Measurements from ENCODE around the gene EREG.

DNA sequence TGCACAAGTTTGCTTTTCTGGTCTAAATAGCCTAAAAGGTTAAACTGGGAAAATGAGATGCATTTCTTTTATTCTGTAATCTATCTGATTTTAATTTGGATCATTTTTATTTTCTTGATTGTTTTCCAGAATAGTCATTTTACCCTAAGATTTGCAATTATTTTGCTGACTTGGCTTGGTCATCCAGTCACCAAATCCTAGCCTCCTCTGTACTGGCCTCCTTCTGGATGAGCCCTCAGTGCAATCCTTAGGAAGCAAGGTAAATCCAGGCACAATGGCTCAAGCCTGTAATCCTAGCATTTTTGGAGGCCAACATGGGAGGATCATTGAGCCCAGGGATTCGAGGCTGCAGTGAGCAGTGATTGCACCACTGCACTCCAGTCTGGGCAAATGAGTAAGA lies 9.2 kb downstream of the EREG start:
- TF ChIP-seq, protein P1, sequence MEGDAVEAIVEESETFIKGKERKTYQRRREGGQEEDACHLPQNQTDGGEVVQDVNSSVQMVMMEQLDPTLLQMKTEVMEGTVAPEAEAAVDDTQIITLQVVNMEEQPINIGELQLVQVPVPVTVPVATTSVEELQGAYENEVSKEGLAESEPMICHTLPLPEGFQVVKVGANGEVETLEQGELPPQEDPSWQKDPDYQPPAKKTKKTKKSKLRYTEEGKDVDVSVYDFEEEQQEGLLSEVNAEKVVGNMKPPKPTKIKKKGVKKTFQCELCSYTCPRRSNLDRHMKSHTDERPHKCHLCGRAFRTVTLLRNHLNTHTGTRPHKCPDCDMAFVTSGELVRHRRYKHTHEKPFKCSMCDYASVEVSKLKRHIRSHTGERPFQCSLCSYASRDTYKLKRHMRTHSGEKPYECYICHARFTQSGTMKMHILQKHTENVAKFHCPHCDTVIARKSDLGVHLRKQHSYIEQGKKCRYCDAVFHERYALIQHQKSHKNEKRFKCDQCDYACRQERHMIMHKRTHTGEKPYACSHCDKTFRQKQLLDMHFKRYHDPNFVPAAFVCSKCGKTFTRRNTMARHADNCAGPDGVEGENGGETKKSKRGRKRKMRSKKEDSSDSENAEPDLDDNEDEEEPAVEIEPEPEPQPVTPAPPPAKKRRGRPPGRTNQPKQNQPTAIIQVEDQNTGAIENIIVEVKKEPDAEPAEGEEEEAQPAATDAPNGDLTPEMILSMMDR (IDR thresholded peaks at IDR 0.05; ENCODE audit: low read depth, low read length), result no peak
- TF ChIP-seq EZH2phosphoT487 (IDR thresholded peaks at IDR 0.05; ENCODE audit: low read depth), result no peak
